ENCODE data around the gene ATP1B1. TPM values are rescaled to one million over a fixed set of nuclear protein-coding genes. Genes with fewer than 3 reads are reported as not detected.
"Not testable (repeated sequence)": the region's sequence is repeated elsewhere in the genome, so short reads cannot be mapped to it uniquely, and the experiment has no call there.

Gene ATP1B1
- total RNA-seq, 2 experiments from 2014 or later = 4.0 to 5.4 TPM

DNA sequence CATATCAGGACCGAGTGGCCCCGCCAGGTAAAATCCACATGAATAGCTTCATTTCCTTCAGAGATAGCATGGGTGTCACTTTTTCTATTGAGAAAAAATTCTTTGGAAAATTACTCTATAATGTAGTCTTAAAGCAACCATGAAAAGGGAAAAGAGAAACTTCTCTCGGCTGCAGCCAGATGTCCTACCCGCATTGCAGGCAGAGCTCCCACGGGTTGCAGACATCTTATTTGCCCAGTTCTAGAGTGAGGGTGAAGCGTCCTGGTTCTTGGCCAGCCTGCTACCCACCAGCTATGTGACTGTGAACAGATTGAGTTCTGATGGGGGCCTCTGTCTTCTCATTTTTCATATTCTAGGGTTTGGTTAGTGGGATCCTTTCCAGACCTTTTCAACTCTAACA, 5.0 kb downstream of the ATP1B1 start:
- CTCF ChIA-PET = interaction anchor here (0.9 kb wide), 1 partner anchor 508 kb away, joined by 3 read pairs; no protein-coding TSS in a partner anchor

DNA sequence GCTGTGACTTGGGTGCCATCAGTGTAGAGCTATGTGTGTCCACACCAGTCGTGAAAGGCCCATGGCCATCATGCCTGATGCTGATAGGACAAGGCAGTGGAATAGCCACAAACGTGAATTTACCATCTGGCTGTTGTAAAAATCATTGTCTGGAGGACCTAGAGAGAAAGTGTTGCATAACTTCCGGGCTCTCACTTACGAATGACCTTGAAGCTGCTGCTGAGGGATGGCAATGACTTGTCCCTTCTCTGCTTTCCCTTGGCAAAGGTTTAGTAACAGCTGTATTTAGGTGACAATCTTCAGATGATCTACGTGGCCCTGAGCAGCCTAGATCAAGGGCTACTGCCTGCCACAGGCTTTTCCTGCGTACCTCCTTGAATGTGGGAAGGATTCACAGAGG, 5.8 kb downstream of the ATP1B1 start:
- peaks cover 2% of the 10 kb centered on the region for H3K36me3 Mint-ChIP-seq

More for the DNA sequence above, 5.0 kb downstream of the ATP1B1 start:
- H3K4me1 Mint-ChIP-seq = peaks cover 32% of the 10 kb centered on the region
- H3K27me3 Mint-ChIP-seq = peaks cover 12% of the 10 kb centered on the region
- no peaks in the 10 kb centered on the region for H3K9me3 Mint-ChIP-seq (ENCODE audit: low read depth)
- no peak overlapping the region for H3K4me3 Mint-ChIP-seq
- DNase-seq (no peak), ATAC-seq (no peak)
- no peaks in the 10 kb centered on the region for H3K36me3 Mint-ChIP-seq
- H3K27ac Mint-ChIP-seq = no peak overlapping the region

DNA sequence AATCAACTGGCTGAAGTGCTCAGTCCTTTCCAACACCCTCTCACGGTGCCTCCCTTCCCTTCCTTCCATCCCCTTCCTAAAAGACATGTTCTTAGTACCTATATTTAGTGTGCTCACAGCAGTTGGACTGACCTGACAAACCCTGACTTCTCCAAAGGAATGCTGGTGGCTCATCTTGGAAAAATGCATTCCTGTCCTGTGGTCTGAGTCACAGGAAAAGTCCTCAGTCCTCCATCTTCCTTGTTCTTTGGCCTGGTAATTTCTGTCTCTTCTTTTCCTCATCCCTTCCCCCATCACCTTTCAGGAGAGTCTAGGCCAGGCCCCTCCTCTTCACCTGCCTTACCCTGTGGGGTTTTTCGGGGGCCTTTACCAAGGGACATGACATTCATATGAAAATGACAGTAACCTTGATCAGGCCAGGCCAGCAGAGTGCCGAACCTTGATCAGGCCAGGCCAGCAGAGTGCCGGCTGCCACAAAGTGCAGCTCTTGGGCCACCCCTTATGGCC, 7.2 kb downstream of the ATP1B1 start:
- no peak for ATAC-seq
- Mint-ChIP-seq H3K9me3 (ENCODE audit: low read depth) (no peaks in the 10 kb centered on the region), H3K4me1 (peaks cover 23% of the 10 kb centered on the region), H3K27me3 (no peaks in the 10 kb centered on the region), H3K27ac (no peak overlapping the region), H3K36me3 (peaks cover 2% of the 10 kb centered on the region), H3K4me3 (no peak overlapping the region)
- CTCF ChIA-PET = no interaction called here
- no peak for DNase-seq

More for the DNA sequence above, 5.8 kb downstream of the ATP1B1 start:
- peaks cover 9% of the 10 kb centered on the region for H3K27me3 Mint-ChIP-seq
- no peak overlapping the region for H3K27ac Mint-ChIP-seq
- H3K4me1 Mint-ChIP-seq = peaks cover 32% of the 10 kb centered on the region
- H3K4me3 Mint-ChIP-seq = no peak overlapping the region
- H3K9me3 Mint-ChIP-seq (ENCODE audit: low read depth) = no peaks in the 10 kb centered on the region
- no peak for ATAC-seq
- DNase-seq = no peak
- CTCF ChIA-PET = interaction anchor here (0.9 kb wide), 1 partner anchor 509 kb away, joined by 3 read pairs; no protein-coding TSS in a partner anchor

DNA sequence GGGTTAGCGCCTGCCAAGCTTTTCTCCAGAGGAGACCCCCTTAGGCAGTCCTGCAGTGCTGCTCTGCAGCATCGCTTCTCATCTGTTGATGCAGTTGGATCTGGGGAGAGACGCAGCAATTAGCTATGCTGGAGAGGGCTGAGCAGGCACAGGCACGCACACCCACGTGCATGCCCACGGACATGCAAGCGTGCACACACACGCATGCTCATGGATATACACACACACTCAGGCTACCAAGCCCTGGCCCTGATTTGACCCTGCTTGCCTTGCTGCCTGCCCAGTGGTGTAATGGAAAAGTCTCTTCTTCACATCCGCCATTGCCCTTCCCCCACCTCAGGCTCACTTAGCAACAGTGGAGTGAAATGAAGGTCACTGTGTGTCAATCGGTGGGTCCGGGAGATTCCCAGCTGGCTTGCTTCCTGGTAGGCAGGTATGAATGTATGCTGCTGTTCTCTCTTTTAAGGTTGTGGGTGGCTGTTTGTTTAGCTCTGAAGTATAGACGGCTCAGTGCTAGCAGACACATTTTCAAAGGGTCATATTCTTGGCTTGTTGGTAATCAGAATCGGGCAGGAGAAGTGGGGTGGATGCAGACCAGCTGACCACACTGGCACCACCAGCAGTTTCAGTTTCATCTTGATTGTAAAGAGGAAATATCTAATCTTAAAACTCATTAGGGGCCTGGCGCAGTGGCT, 9.5 kb downstream of the ATP1B1 start:
- H3K27ac Mint-ChIP-seq = no peak overlapping the region
- CTCF ChIA-PET = interaction anchor here (1.0 to 2.1 kb wide), 2 partner anchors 10 to 773 kb away, joined by 3 to 6 read pairs; partner anchors contain the start of gene ATP1B1
- ATAC-seq (no peak), DNase-seq (no peak)
- H3K4me3 Mint-ChIP-seq = no peak overlapping the region
- no peaks in the 10 kb centered on the region for H3K27me3 Mint-ChIP-seq
- no peaks in the 10 kb centered on the region for H3K9me3 Mint-ChIP-seq (ENCODE audit: low read depth)
- H3K4me1 Mint-ChIP-seq = peaks cover 9% of the 10 kb centered on the region
- peaks cover 2% of the 10 kb centered on the region for H3K36me3 Mint-ChIP-seq

DNA sequence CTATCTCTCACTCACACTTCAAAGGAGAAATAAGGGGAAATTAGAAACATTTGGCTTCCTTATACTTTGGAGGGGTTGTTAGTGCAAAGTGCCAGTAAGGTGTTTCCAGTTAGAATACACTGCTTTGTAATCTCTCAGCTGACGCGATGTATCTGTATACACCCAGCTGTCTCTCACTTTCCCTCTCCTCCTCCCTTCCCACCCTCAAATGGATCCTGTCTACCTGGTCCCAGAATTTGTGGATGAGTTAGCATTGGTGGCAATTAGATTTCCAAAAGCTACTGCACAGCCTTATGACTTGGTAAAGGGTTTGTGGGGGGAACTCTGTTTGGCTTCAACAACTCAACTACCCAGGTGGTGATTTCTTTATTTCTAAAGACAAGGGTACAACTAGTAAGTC, 10.5 kb downstream of the ATP1B1 start:
- Mint-ChIP-seq H3K36me3 (peaks cover 4% of the 10 kb centered on the region), H3K27me3 (no peaks in the 10 kb centered on the region), H3K4me1 (peaks cover 9% of the 10 kb centered on the region), H3K4me3 (no peak overlapping the region), H3K9me3 (ENCODE audit: low read depth) (no peaks in the 10 kb centered on the region), H3K27ac (no peak overlapping the region)
- ATAC-seq (no peak), DNase-seq (no peak)
- CTCF ChIA-PET = interaction anchor here (1.0 to 2.1 kb wide), 3 partner anchors 11 to 774 kb away, joined by 3 to 6 read pairs (median 3); partner anchors contain the start of gene ATP1B1

DNA sequence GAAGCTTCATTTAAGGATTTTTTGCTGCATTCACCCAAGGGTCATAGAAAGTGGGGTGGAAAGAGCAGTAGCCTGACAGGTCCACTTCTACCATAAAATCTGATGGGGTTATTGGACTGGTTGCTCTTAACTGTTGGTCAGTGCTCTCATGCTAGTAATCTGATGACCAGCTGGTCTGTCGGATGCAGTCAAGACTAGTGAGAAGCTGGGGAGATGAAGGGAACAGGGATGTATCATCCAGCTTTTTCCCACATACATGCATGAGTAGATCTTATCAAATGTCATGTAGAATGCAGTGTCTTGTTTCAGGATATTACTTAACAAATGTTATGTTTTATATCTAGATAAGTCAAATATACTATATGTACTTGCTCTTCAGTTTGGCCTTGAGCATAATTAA, 11.1 kb downstream of the ATP1B1 start:
- no peaks in the 10 kb centered on the region for H3K9me3 Mint-ChIP-seq (ENCODE audit: low read depth)
- DNase-seq = no peak
- H3K4me3 Mint-ChIP-seq = no peak overlapping the region
- H3K27ac Mint-ChIP-seq = no peak overlapping the region
- H3K27me3 Mint-ChIP-seq = no peaks in the 10 kb centered on the region
- CTCF ChIA-PET = interaction anchor here (1.0 to 1.7 kb wide), 2 partner anchors 12 to 514 kb away, joined by 3 to 4 read pairs; no protein-coding TSS in a partner anchor
- H3K4me1 Mint-ChIP-seq = peaks cover 9% of the 10 kb centered on the region
- H3K36me3 Mint-ChIP-seq = peaks cover 4% of the 10 kb centered on the region
- ATAC-seq = no peak

- no peak for ATAC-seq
- peaks cover 4% of the 10 kb centered on the region for H3K36me3 Mint-ChIP-seq
- CTCF ChIA-PET = interaction anchor here (1.0 to 1.7 kb wide), 2 partner anchors 11 to 515 kb away, joined by 3 to 4 read pairs; no protein-coding TSS in a partner anchor
- H3K4me1 Mint-ChIP-seq = peaks cover 9% of the 10 kb centered on the region
- no peak overlapping the region for H3K4me3 Mint-ChIP-seq
- no peak overlapping the region for H3K27ac Mint-ChIP-seq
- H3K9me3 Mint-ChIP-seq (ENCODE audit: low read depth) = no peaks in the 10 kb centered on the region
- DNase-seq = no peak
- no peaks in the 10 kb centered on the region for H3K27me3 Mint-ChIP-seq
Observed at GRCh38 chr1:169118227-169118626, 11.7 kb downstream of the ATP1B1 start.

DNA sequence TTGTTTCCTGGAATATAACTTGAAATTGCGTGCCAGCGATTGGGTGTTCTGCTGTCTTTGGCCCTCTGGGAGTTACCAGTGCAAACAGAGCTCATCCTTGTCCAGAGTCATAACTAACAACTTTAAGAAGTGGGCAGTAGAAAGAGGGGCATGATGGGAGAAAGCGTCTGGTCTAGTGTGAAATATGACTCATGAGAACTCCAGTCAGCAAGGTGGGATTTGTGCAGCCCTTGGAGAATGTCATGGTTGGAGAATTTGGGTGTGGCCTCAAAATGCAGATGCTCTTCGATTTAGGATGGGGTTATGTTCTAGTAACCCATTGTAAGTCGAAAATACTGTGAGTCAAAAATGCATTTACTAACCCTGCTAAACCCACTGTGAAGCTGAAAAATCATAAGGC, 12.9 kb downstream of the ATP1B1 start:
- peaks cover 4% of the 10 kb centered on the region for H3K36me3 Mint-ChIP-seq
- no peak for ATAC-seq
- no peak for DNase-seq
- H3K27ac Mint-ChIP-seq = no peak overlapping the region
- no peak overlapping the region for H3K4me3 Mint-ChIP-seq
- H3K27me3 Mint-ChIP-seq = no peaks in the 10 kb centered on the region
- CTCF ChIA-PET = interaction anchor here (0.6 to 1.7 kb wide), 2 partner anchors 516 to 669 kb away, joined by 3 to 4 read pairs; no protein-coding TSS in a partner anchor
- peaks cover 9% of the 10 kb centered on the region for H3K4me1 Mint-ChIP-seq
- H3K9me3 Mint-ChIP-seq (ENCODE audit: low read depth) = no peaks in the 10 kb centered on the region

DNA sequence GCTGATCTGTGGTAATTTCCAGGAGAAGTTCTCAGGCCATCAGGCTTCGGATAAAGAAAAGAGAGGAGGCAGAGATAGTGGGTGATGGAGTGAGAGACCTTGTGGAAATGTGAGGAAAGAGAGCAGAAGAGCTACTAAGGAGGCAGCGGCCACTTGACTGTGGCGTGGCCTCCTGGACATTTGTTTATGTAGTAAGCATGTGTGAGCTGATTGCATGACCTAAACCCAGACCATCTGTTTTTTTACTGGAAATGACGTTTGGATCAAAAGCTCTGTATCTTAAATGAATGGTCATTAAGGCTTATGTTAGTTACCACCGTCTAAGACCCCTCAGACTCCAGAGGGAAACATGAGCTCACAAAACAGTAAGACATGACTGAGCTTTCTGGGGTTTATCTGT, 13.6 kb downstream of the ATP1B1 start:
- Mint-ChIP-seq H3K4me3 (no peak overlapping the region), H3K27ac (no peak overlapping the region), H3K36me3 (peaks cover 4% of the 10 kb centered on the region), H3K4me1 (peaks cover 9% of the 10 kb centered on the region), H3K27me3 (no peaks in the 10 kb centered on the region), H3K9me3 (ENCODE audit: low read depth) (no peaks in the 10 kb centered on the region)
- DNase-seq (no peak), ATAC-seq (no peak)
- CTCF ChIA-PET = no interaction called here

GRCh38 chr1:169121146-169121923, 14.8 kb downstream of the ATP1B1 start:
- no peak for ATAC-seq
- Mint-ChIP-seq H3K27me3 (no peaks in the 10 kb centered on the region), H3K36me3 (peaks cover 4% of the 10 kb centered on the region), H3K9me3 (ENCODE audit: low read depth) (no peaks in the 10 kb centered on the region), H3K4me1 (peaks cover 3% of the 10 kb centered on the region), H3K27ac (no peak overlapping the region), H3K4me3 (no peak overlapping the region)
- CTCF ChIA-PET = no interaction called here
- no peak for DNase-seq

- Mint-ChIP-seq H3K27me3 (no peaks in the 10 kb centered on the region), H3K9me3 (ENCODE audit: low read depth) (no peaks in the 10 kb centered on the region), H3K36me3 (peaks cover 4% of the 10 kb centered on the region), H3K27ac (no peak overlapping the region), H3K4me1 (no peaks in the 10 kb centered on the region), H3K4me3 (no peak overlapping the region)
- CTCF ChIA-PET = no interaction called here
- ATAC-seq (no peak), DNase-seq (no peak)
Observed at GRCh38 chr1:169122976-169123375, 16.5 kb downstream of the ATP1B1 start.

DNA sequence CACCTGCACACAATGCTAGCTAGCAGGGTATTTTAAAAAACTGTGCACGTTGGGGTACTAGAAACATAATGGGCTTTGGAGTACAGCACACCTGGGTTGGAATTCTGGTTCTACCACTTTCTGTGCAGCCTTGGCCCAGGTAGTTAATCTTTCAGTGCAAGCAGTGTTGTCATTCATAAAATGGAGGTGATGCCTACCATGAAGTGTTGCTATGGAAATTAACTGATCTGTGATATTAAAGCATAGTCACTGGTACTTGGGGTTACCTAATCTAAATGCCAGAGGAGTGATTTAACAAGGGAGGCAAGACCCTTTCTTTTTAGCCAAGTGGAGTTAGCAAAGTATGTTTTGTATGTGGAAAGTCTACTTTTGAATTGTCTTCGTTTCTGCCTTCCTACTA, 18.0 kb downstream of the ATP1B1 start:
- H3K27me3 Mint-ChIP-seq = no peaks in the 10 kb centered on the region
- no peak for DNase-seq
- peaks cover 6% of the 10 kb centered on the region for H3K36me3 Mint-ChIP-seq
- H3K4me1 Mint-ChIP-seq = peaks cover 6% of the 10 kb centered on the region
- H3K9me3 Mint-ChIP-seq (ENCODE audit: low read depth) = no peaks in the 10 kb centered on the region
- no peak for ATAC-seq
- no peak overlapping the region for H3K4me3 Mint-ChIP-seq
- no peak overlapping the region for H3K27ac Mint-ChIP-seq
- CTCF ChIA-PET = no interaction called here

DNA sequence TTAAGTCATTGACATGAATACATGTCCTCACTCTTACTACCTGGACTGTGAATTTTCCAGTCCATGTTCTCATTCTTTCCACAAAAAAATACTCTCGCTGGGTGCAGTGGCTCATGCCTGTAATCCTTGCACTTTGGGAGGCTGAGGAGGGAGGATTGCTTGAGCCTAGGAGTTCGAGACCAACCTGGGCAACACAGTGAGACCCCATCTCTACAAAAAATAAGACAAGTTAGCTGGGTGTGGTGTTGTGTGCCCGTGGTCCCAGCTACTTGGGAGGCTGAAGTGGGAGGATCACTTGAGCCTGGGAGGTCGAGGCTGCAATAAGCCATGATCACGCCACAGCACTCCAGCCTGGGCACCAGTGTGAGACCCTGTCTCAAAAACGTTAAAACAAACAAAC, 19.1 kb downstream of the ATP1B1 start:
- not testable (repeated sequence) for H3K36me3 Mint-ChIP-seq; H3K27ac Mint-ChIP-seq; H3K9me3 Mint-ChIP-seq (ENCODE audit: low read depth); H3K4me3 Mint-ChIP-seq; H3K4me1 Mint-ChIP-seq; H3K27me3 Mint-ChIP-seq; DNase-seq; ATAC-seq
- CTCF ChIA-PET = interaction anchor here (0.9 kb wide), 1 partner anchor 16 kb away, joined by 3 read pairs; no protein-coding TSS in a partner anchor
